Activated CD4-positive, alpha-beta T cell treated with anti-CD3 and anti-CD28 coated beads for 36 hours (primary cell): ENCODE results near the gene KCNAB1. TPM values are rescaled to one million over a fixed set of nuclear protein-coding genes. Genes with fewer than 3 reads are reported as not detected.

Experiments used
- ATAC-seq: fragments of 200-7000 bp; cut with Tn5 transposase; one replicate; pipeline ENCODE4 v1.10.0; 2021; ENCODE audit warnings: mild to moderate bottlenecking, moderate library complexity
- CTCF ChIA-PET: fragments of 350-600 bp; sonication (Branson Sonifier 250); formaldehyde crosslinking; loops from one replicate; lab custom pipeline; 2021; ENCODE audit warnings: antibody characterized with exemption; lab: Charles Lee
- POLR2A ChIA-PET: fragments of 350-600 bp; sonication (Branson Sonifier 250); formaldehyde crosslinking; loops from one replicate; lab custom pipeline; 2021; ENCODE audit warnings: antibody characterized with exemption, inconsistent platforms; lab: Charles Lee
- DNase-seq: peaks from one replicate; pipeline ENCODE4 v3.0.0-alpha.2; 2020
- H3K27ac Mint-ChIP-seq: one replicate; pipeline ENCODE4 v1.8.0; 2021; ENCODE audit warnings: mixed read lengths
- H3K27me3 Mint-ChIP-seq: one replicate; pipeline ENCODE4 v1.8.0; 2021; ENCODE audit warnings: mixed read lengths
- H3K36me3 Mint-ChIP-seq: one replicate; pipeline ENCODE4 v1.8.0; 2021; ENCODE audit warnings: low read depth, mixed read lengths
- H3K4me1 Mint-ChIP-seq: one replicate; pipeline ENCODE4 v1.8.0; 2021; ENCODE audit warnings: mixed read lengths
- H3K4me3 Mint-ChIP-seq: one replicate; pipeline ENCODE4 v1.8.0; 2021; ENCODE audit warnings: mild to moderate bottlenecking, moderate library complexity, mixed read lengths
- H3K9me3 Mint-ChIP-seq: one replicate; pipeline ENCODE4 v1.8.0; 2021; ENCODE audit warnings: low read depth, mixed read lengths
- intact Hi-C, 2 experiments: fragments of 100-400 bp; cut with DNase I in 1 of 2; cut with micrococcal nuclease in 1 of 2; formaldehyde crosslinking; loops; one replicate each; pipeline versions ENCODE4 v1.14.2 to v1.15.1; 2022 to 2024; cut with DNase I, micrococcal nuclease
- total RNA-seq, 2 experiments: library from RNA; stranded (reverse); gene quantifications; one replicate each; pipeline ENCODE4 v1.2.3, GENCODE V29; 2021

KCNAB1 gene
- total RNA-seq, 2 experiments from 2014 or later = not detected

- DNase-seq (no peak), ATAC-seq (no peak)
- Mint-ChIP-seq H3K27ac (no peak overlapping the region), H3K9me3 (no peaks in the 10 kb centered on the region), H3K4me1 (no peaks in the 10 kb centered on the region), H3K27me3 (peaks cover 10% of the 10 kb centered on the region), H3K36me3 (no peaks in the 10 kb centered on the region), H3K4me3 (no peak overlapping the region)
- CTCF ChIA-PET = no interaction called here
- POLR2A ChIA-PET = no interaction called here
- intact Hi-C loops = no loop called here
Observed at GRCh38 chr3:156377718-156378117, 257.3 kb downstream of the KCNAB1 start.

GRCh38 chr3:156378871-156379270, 258.5 kb downstream of the KCNAB1 start:
- ATAC-seq (no peak), DNase-seq (no peak)
- Mint-ChIP-seq H3K4me1 (no peaks in the 10 kb centered on the region), H3K9me3 (no peaks in the 10 kb centered on the region), H3K27ac (no peak overlapping the region), H3K4me3 (no peak overlapping the region), H3K36me3 (no peaks in the 10 kb centered on the region), H3K27me3 (peaks cover 9% of the 10 kb centered on the region)
- CTCF ChIA-PET = no interaction called here
- intact Hi-C loops = no loop called here
- POLR2A ChIA-PET = no interaction called here

- H3K4me1 Mint-ChIP-seq = no peaks in the 10 kb centered on the region
- CTCF ChIA-PET = no interaction called here
- POLR2A ChIA-PET = no interaction called here
- intact Hi-C loops = no loop called here
- no peaks in the 10 kb centered on the region for H3K9me3 Mint-ChIP-seq
- DNase-seq (no peak), ATAC-seq (no peak)
- no peak overlapping the region for H3K27ac Mint-ChIP-seq
- peaks cover 8% of the 10 kb centered on the region for H3K27me3 Mint-ChIP-seq
- no peak overlapping the region for H3K4me3 Mint-ChIP-seq
- H3K36me3 Mint-ChIP-seq = no peaks in the 10 kb centered on the region
Observed at GRCh38 chr3:156379327-156379726, 258.9 kb downstream of the KCNAB1 start.

- CTCF ChIA-PET = interaction anchor here (1.1 to 3.4 kb wide), 4 partner anchors 16 to 230 kb away, joined by 3 to 28 read pairs (median 4); no protein-coding TSS in a partner anchor
- Mint-ChIP-seq H3K9me3 (no peaks in the 10 kb centered on the region), H3K36me3 (no peaks in the 10 kb centered on the region), H3K27ac (no peak overlapping the region), H3K4me3 (no peak overlapping the region), H3K4me1 (no peaks in the 10 kb centered on the region), H3K27me3 (peaks cover 5% of the 10 kb centered on the region)
- intact Hi-C loops = loop anchor here in 1 of 2 experiments (5.0 kb wide), 1 partner anchor 126 kb away; no protein-coding TSS in a partner anchor
- DNase-seq = no peak
- no peak for ATAC-seq
- POLR2A ChIA-PET = no interaction called here
Observed at GRCh38 chr3:156381253-156381652, 260.9 kb downstream of the KCNAB1 start.

- ChIA-PET POLR2A (interaction anchor here (0.6 kb wide), 1 partner anchor 751 kb away, joined by 3 read pairs; no protein-coding TSS in a partner anchor), CTCF (interaction anchor here (0.6 to 3.4 kb wide), 12 partner anchors 10 to 706 kb away, joined by 3 to 28 read pairs (median 4); no protein-coding TSS in a partner anchor)
- H3K27ac Mint-ChIP-seq = no peak overlapping the region
- no peak overlapping the region for H3K4me3 Mint-ChIP-seq
- ATAC-seq (no peak), DNase-seq (peak; percentile 43)
- no peaks in the 10 kb centered on the region for H3K9me3 Mint-ChIP-seq
- H3K36me3 Mint-ChIP-seq = no peaks in the 10 kb centered on the region
- intact Hi-C loops = loop anchor here (1.0 to 5.0 kb wide), 3 partner anchors 125 to 232 kb away; no protein-coding TSS in a partner anchor
- H3K4me1 Mint-ChIP-seq = no peaks in the 10 kb centered on the region
- H3K27me3 Mint-ChIP-seq = peaks cover 2% of the 10 kb centered on the region
Observed at GRCh38 chr3:156382458-156383346, 262.3 kb downstream of the KCNAB1 start.

- Mint-ChIP-seq H3K27ac (no peak overlapping the region), H3K4me1 (no peaks in the 10 kb centered on the region), H3K27me3 (peaks cover 2% of the 10 kb centered on the region), H3K36me3 (no peaks in the 10 kb centered on the region), H3K9me3 (no peaks in the 10 kb centered on the region), H3K4me3 (no peak overlapping the region)
- no peak for DNase-seq
- no peak for ATAC-seq
- intact Hi-C loops = loop anchor here (2.0 to 5.0 kb wide), 2 partner anchors 124 to 233 kb away; no protein-coding TSS in a partner anchor
- ChIA-PET CTCF (interaction anchor here (0.6 to 3.4 kb wide), 10 partner anchors 10 to 234 kb away, joined by 3 to 28 read pairs (median 4); no protein-coding TSS in a partner anchor), POLR2A (interaction anchor here (0.6 kb wide), 1 partner anchor 750 kb away, joined by 3 read pairs; no protein-coding TSS in a partner anchor)
Observed at GRCh38 chr3:156383441-156384025, 263.2 kb downstream of the KCNAB1 start.

- POLR2A ChIA-PET = no interaction called here
- no peak overlapping the region for H3K27ac Mint-ChIP-seq
- no peaks in the 10 kb centered on the region for H3K9me3 Mint-ChIP-seq
- no peaks in the 10 kb centered on the region for H3K4me1 Mint-ChIP-seq
- intact Hi-C loops = no loop called here
- H3K4me3 Mint-ChIP-seq = no peak overlapping the region
- no peaks in the 10 kb centered on the region for H3K36me3 Mint-ChIP-seq
- CTCF ChIA-PET = interaction anchor here (0.6 kb wide), 2 partner anchors 69 to 250 kb away, joined by 3 read pairs; no protein-coding TSS in a partner anchor
- peaks cover 10% of the 10 kb centered on the region for H3K27me3 Mint-ChIP-seq
- DNase-seq = peak; percentile 6
- peak; percentile 33 for ATAC-seq
Observed at GRCh38 chr3:156388497-156389448, 268.4 kb downstream of the KCNAB1 start.

- ATAC-seq (no peak), DNase-seq (no peak)
- no peaks in the 10 kb centered on the region for H3K36me3 Mint-ChIP-seq
- intact Hi-C loops = no loop called here
- ChIA-PET POLR2A (no interaction called here), CTCF (interaction anchor here (0.6 kb wide), 1 partner anchor 251 kb away, joined by 3 read pairs; no protein-coding TSS in a partner anchor)
- no peak overlapping the region for H3K27ac Mint-ChIP-seq
- no peaks in the 10 kb centered on the region for H3K9me3 Mint-ChIP-seq
- no peaks in the 10 kb centered on the region for H3K4me1 Mint-ChIP-seq
- peaks cover 10% of the 10 kb centered on the region for H3K27me3 Mint-ChIP-seq
- H3K4me3 Mint-ChIP-seq = no peak overlapping the region
Observed at GRCh38 chr3:156389449-156389950, 269.1 kb downstream of the KCNAB1 start.

- ATAC-seq (no peak), DNase-seq (no peak)
- ChIA-PET CTCF (no interaction called here), POLR2A (no interaction called here)
- intact Hi-C loops = no loop called here
- Mint-ChIP-seq H3K36me3 (no peaks in the 10 kb centered on the region), H3K27ac (no peak overlapping the region), H3K4me1 (no peaks in the 10 kb centered on the region), H3K27me3 (peaks cover 10% of the 10 kb centered on the region), H3K9me3 (no peaks in the 10 kb centered on the region), H3K4me3 (no peak overlapping the region)
Observed at GRCh38 chr3:156390846-156391245, 270.5 kb downstream of the KCNAB1 start.

- no peak for ATAC-seq
- Mint-ChIP-seq H3K36me3 (no peaks in the 10 kb centered on the region), H3K27me3 (peaks cover 6% of the 10 kb centered on the region), H3K4me3 (no peak overlapping the region), H3K9me3 (no peaks in the 10 kb centered on the region), H3K27ac (no peak overlapping the region), H3K4me1 (no peaks in the 10 kb centered on the region)
- intact Hi-C loops = no loop called here
- POLR2A ChIA-PET = no interaction called here
- DNase-seq = no peak
- CTCF ChIA-PET = interaction anchor here (2.1 kb wide), 1 partner anchor 15 kb away, joined by 5 read pairs; no protein-coding TSS in a partner anchor
Observed at GRCh38 chr3:156395961-156396710, 275.8 kb downstream of the KCNAB1 start.
